Neural crest cell (in vitro differentiated cells): ENCODE measurements around the gene FBP1. TPM values are rescaled to one million over a fixed set of nuclear protein-coding genes. Genes with fewer than 3 reads are reported as not detected.
A peak's percentile ranks its signal among the peaks of the same experiment; 100 is the strongest.

Experiments
- DNase-seq: peaks from one replicate; pipeline ENCODE4 v3.0.0; 2021; ENCODE audit warnings: low read depth, mixed read lengths, low spot score
- H3K27ac Mint-ChIP-seq: one replicate; pipeline ENCODE4 v1.8.0; 2021; ENCODE audit warnings: mild to moderate bottlenecking, mixed read lengths; ENCODE audit not compliant: unreplicated experiment
- H3K27me3 Mint-ChIP-seq: 2 replicates; pipeline ENCODE4 v1.8.0; 2021; ENCODE audit warnings: low read depth, mild to moderate bottlenecking, mixed read lengths
- H3K36me3 Mint-ChIP-seq: 2 replicates; pipeline ENCODE4 v1.8.0; 2021; ENCODE audit warnings: low read depth, mild to moderate bottlenecking, mixed read lengths
- H3K4me1 Mint-ChIP-seq: 2 replicates; pipeline ENCODE4 v1.8.0; 2021; ENCODE audit warnings: mixed read lengths
- H3K4me3 Mint-ChIP-seq: one replicate; pipeline ENCODE4 v1.8.0; 2021; ENCODE audit warnings: mild to moderate bottlenecking, mixed read lengths
- H3K9me3 Mint-ChIP-seq: 2 replicates; pipeline ENCODE4 v1.8.0; 2021; ENCODE audit warnings: mixed read lengths
- total RNA-seq: library from RNA; stranded (reverse); gene quantifications from 2 replicates; pipeline ENCODE4 v1.2.1, GENCODE V29; 2021
- TF ChIP-seq, protein P1 (sequence below): fragments of 200-600 bp; sonication (generic); conservative IDR thresholded peaks from 2 replicates; pipeline ENCODE4 v1.5.0; 2021; ENCODE audit warnings: antibody characterized with exemption, mild to moderate bottlenecking

Gene FBP1
- total RNA-seq, 1 donor from 2014 or later, result 0.86 TPM

DNA sequence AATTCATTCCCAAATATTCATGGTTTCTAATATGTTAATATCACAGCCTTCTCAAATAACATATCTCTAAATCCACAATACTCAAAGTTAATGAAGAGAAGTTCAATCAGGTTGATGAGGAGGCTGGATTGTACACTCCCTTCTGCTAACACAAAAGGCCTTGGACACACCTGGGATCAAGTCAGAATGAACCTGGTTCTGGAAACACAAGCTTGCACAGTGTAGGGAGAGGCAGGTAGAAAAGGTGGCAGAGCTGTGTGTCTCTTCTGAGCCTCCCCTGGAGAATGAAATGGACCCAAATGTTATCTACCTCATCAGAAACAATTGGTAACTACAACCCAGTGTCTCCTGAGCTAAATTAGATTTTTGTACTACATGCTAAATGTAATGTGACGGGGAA lies 40.7 kb upstream of the FBP1 start:
- Mint-ChIP-seq H3K4me3 (no peak overlapping the region), H3K27me3 (peaks cover 8% of the 10 kb centered on the region), H3K27ac (peak overlapping the region; percentile 76), H3K36me3 (no peaks in the 10 kb centered on the region), H3K9me3 (no peaks in the 10 kb centered on the region), H3K4me1 (no peaks in the 10 kb centered on the region)
- DNase-seq, result no peak
- TF ChIP-seq, protein P1, sequence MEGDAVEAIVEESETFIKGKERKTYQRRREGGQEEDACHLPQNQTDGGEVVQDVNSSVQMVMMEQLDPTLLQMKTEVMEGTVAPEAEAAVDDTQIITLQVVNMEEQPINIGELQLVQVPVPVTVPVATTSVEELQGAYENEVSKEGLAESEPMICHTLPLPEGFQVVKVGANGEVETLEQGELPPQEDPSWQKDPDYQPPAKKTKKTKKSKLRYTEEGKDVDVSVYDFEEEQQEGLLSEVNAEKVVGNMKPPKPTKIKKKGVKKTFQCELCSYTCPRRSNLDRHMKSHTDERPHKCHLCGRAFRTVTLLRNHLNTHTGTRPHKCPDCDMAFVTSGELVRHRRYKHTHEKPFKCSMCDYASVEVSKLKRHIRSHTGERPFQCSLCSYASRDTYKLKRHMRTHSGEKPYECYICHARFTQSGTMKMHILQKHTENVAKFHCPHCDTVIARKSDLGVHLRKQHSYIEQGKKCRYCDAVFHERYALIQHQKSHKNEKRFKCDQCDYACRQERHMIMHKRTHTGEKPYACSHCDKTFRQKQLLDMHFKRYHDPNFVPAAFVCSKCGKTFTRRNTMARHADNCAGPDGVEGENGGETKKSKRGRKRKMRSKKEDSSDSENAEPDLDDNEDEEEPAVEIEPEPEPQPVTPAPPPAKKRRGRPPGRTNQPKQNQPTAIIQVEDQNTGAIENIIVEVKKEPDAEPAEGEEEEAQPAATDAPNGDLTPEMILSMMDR, result no peak

DNA sequence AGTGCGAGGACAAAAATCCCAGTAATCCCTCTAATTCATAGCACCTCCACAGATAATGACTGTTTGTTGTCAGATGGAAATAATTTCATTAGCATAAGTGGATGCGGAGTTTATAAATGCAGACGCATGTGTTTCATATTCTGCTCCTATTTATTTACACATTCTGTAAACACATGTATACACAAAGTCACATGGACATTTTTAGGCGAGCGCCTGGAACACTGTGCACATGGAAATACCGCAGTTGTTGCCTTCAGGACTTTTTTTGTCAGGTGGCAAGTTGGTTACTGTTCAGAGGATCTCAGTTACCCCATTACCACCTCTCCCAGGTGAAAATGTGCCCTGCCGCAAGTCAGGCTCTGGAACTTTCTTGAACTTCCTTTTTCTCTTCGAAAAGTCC lies 40.3 kb upstream of the FBP1 start:
- no peak overlapping the region for H3K27ac Mint-ChIP-seq
- DNase-seq, result no peak
- peaks cover 8% of the 10 kb centered on the region for H3K27me3 Mint-ChIP-seq
- no peak overlapping the region for H3K4me3 Mint-ChIP-seq
- H3K9me3 Mint-ChIP-seq, result no peaks in the 10 kb centered on the region
- no peaks in the 10 kb centered on the region for H3K36me3 Mint-ChIP-seq
- TF ChIP-seq, protein P1, result no peak
- no peaks in the 10 kb centered on the region for H3K4me1 Mint-ChIP-seq

DNA sequence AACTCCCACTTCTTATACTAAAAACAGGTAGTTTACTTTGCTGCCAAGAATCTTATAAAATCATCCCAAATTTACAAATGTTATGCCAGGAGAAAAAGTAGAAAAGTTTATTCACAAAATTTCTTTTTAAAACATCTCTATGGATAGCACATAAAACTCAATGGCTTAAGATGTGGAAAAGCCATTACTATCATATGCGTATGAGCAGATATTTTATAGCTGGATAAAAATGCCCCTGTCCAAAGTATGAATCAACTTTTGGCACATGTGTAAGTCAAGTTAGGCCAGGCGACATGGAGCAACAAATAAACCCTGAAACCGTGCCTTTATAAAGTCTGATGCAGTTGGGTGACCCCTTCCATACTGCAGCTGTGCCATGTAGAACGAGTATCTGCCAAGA lies 38.6 kb upstream of the FBP1 start:
- DNase-seq, result no peak
- Mint-ChIP-seq H3K27me3 (peaks cover 8% of the 10 kb centered on the region), H3K36me3 (no peaks in the 10 kb centered on the region), H3K9me3 (no peaks in the 10 kb centered on the region), H3K4me1 (no peaks in the 10 kb centered on the region), H3K27ac (no peak overlapping the region), H3K4me3 (no peak overlapping the region)
- TF ChIP-seq, protein P1, result no peak

DNA sequence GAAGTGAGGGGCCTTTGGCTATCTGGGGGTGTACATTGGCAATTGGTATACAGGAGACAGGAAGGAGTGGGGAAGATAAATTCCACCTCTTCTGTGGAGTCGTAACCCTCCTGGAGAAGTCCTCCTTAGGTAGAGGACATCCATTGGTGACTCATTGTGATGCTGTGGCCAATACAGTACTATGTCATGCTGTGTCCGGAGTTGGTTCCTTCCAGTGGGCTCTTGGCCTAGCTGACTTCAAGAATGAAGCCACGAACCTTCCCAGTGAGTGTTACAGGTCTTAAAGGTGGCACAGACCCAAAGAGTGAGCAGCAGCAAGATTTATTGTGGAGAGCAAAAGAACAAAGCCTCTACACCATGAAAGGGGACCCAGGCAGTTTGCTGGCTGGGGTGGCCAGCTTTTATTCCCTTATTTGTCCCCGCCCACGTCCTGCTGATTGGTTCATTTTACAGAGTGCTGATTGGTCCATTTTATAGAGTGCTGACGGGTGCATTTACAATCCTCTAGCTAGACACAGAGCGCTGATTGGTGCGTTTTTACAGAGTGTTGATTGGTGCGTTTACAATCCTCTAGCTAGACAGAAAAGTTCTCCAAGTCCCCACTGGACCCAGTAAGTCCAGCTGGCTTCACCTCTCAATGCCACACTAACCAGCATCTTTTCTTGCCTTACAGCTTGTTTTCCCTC lies 37.3 kb upstream of the FBP1 start:
- Mint-ChIP-seq H3K9me3 (no peaks in the 10 kb centered on the region), H3K4me1 (no peaks in the 10 kb centered on the region), H3K27ac (no peak overlapping the region), H3K27me3 (peaks cover 8% of the 10 kb centered on the region), H3K4me3 (no peak overlapping the region), H3K36me3 (no peaks in the 10 kb centered on the region)
- DNase-seq, result no peak
- TF ChIP-seq, protein P1, result no peak

DNA sequence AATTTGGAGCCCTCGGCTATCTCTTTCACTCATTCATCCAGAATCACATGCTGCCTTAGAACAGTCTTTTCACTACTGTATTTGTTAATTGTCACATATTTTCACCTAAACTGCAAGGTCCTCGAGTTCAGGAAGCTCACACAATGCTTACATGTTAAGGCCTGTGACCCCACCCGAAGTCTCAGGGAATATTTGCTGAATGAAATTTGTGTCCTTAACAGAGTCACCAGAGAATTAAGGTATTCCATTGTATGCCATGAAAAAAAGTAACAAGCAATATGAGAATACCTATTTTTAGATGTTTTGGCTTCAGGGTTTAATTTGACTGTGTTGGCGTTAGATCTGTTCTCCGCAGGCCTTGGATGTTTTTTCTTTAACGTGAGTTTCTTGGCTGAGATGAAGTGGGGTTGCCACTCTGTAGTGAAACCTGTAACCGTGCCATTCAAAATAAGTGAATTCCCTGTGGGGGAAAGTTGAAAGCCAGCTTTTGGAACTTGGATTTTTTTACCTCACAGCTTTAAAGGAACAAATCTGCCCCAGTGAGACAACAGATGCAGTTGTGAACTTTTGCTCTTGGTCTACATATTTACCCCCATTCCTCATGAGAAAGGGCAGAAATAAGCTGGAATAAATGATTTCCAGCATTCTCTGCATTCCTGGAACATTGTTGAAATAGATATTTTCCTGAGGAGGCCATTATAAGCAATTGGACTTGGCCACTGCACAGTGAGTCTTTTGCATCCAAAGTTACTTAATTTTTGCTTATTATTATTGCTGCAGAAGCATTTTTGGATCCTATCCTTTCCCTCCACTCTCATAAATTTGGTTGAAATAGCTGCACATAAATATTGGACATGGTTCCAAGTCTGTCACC lies 35.9 kb upstream of the FBP1 start:
- Mint-ChIP-seq H3K27me3 (peaks cover 5% of the 10 kb centered on the region), H3K36me3 (no peaks in the 10 kb centered on the region), H3K9me3 (no peaks in the 10 kb centered on the region), H3K4me3 (no peak overlapping the region), H3K27ac (no peak overlapping the region), H3K4me1 (no peaks in the 10 kb centered on the region)
- TF ChIP-seq, protein P1, result no peak
- no peak for DNase-seq
